Testis (tissue), 3 donors: ENCODE results near the gene TMPRSS11A. TPM values are rescaled to one million over a fixed set of nuclear protein-coding genes. Genes with fewer than 3 reads are reported as not detected.

Source experiments
- DNase-seq: peaks from one replicate; pipeline ENCODE4 v3.0.0-alpha.2; 2019
- H3K27ac ChIP-seq, 2 donors: fragments of 200-600 bp; sonication (generic); one replicate each; pipeline ENCODE4 v1.5.1; 2019
- H3K27me3 ChIP-seq: fragments of 200-600 bp; sonication (generic); one replicate; pipeline ENCODE4 v1.5.1; 2019
- H3K36me3 ChIP-seq: fragments of 200-600 bp; sonication (generic); one replicate; pipeline ENCODE4 v1.5.1; 2017; ENCODE audit warnings: low read depth; ENCODE audit errors: missing control alignments
- H3K4me1 ChIP-seq: fragments of 200-600 bp; sonication (generic); one replicate; pipeline ENCODE4 v1.5.1; 2019
- H3K4me3 ChIP-seq, 2 donors: fragments of 200-600 bp; sonication (generic); one replicate each; pipeline ENCODE4 v1.5.1; 2017 to 2019
- H3K9me3 ChIP-seq: fragments of 200-600 bp; sonication (generic); one replicate; pipeline ENCODE4 v1.5.1; 2017
- CTCF ChIP-seq, 3 experiments: fragments of 450-650 bp in 2 of 3; fragments of 200-600 bp in 1 of 3; sonication (generic) in 1 of 3; IDR thresholded peaks; one replicate each; pipeline ENCODE4 v1.5.1; 2016 to 2019; ENCODE audit warnings: antibody characterized with exemption in 3 of 3, mild to moderate bottlenecking in 2 of 3, moderate library complexity in 1 of 3
- POLR2A ChIP-seq: fragments of 450-650 bp; IDR thresholded peaks from one replicate; pipeline ENCODE4 v1.6.1; 2017; ENCODE audit warnings: antibody characterized with exemption, mild to moderate bottlenecking, moderate library complexity
- WGBS, 2 donors: methylation state at CpG; one replicate each; pipeline ENCODE4 v1.1.5; 2018; 5-methylcytosine and 5-hydroxymethylcytosine counted together
- intact Hi-C: fragments of 100-400 bp; cut with DNase I; formaldehyde crosslinking; loops from one replicate; pipeline ENCODE4 v1.15.1; 2023; ENCODE audit warnings: low total_unique reads
- polyA plus RNA-seq: library from polyadenylated mRNA; stranded (reverse); fragments of 350-450 nt; fragmentation: Illumina TruSeq; extraction: RNeasy Lipid Tissue Mini Kit (QIAGEN cat#74804); gene quantifications from one replicate; pipeline ENCODE4 v1.2.3, GENCODE V29; 2014; ENCODE audit warnings: low read depth, low replicate concordance; ENCODE audit not compliant: insufficient read depth
- total RNA-seq, 2 donors: library from RNA; depleted of rRNA; stranded (reverse); fragments of >200 nt; gene quantifications; one replicate each; pipeline ENCODE4 v1.2.3, GENCODE V29; 2016

The TMPRSS11A gene
- total and polyA plus RNA-seq, 3 donors from 2014 or later, result 0.06 to 0.70 TPM; not detected in 1

DNA sequence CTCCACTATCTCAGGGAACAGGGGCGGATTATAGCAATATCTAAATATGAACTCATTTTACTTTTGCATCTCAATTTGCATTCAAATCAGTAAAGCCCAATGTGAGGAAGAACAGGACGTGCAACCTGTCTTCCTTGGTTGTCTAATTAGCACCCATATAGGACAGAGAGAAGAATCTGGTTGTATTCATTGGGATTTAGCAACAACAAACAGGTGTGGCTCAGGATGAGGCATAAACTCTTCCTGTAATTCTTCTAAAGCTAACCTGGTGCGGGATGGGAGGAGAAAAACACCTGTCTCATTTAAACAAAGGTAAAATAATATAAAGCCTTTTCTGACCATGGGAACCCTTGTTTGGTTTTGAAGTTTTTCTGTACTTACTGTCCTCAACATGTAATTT lies 22.2 kb downstream of the TMPRSS11A start:
- no peaks in the 10 kb centered on the region for H3K9me3 ChIP-seq
- H3K27me3 ChIP-seq, result no peaks in the 10 kb centered on the region
- intact Hi-C loops, result no loop called here
- DNase-seq, result no peak
- no peak for TF ChIP-seq CTCF (IDR thresholded peaks at IDR 0.05)
- no peak overlapping the region for H3K4me3 ChIP-seq
- no peaks in the 10 kb centered on the region for H3K4me1 ChIP-seq
- no peaks in the 10 kb centered on the region for H3K36me3 ChIP-seq
- no peak overlapping the region for H3K27ac ChIP-seq
- WGBS, 2 donors, result 58 to 77% methylated on average over 3 of the region's 3 CpGs

DNA sequence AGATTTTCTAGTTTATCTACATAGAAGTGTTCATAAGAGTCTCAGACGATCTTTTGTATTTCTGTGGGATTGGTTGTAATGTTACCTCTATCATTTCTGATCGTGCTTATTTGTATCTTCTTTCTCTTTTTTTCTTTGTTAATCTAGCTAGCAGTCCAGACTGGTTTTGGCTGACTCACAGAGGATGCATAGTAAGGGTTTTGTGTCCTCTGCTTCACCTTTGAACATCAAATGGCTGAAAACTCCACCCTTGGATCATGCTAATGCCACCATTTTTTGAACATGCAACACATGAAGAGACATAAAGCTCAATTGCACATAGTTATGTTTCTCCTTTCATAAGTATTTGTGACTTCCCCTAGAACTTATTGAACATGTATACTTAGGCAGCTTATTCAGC lies 22.8 kb downstream of the TMPRSS11A start:
- H3K9me3 ChIP-seq, result no peaks in the 10 kb centered on the region
- DNase-seq, result no peak
- no peaks in the 10 kb centered on the region for H3K4me1 ChIP-seq
- H3K36me3 ChIP-seq, result no peaks in the 10 kb centered on the region
- H3K27ac ChIP-seq, result no peak overlapping the region
- H3K4me3 ChIP-seq, result no peak overlapping the region
- 64 to 83% methylated on average over 2 of the region's 2 CpGs for WGBS, 2 donors
- intact Hi-C loops, result no loop called here
- no peaks in the 10 kb centered on the region for H3K27me3 ChIP-seq
- no peak for TF ChIP-seq CTCF (IDR thresholded peaks at IDR 0.05)
- no peak for TF ChIP-seq POLR2A

- Histone ChIP-seq H3K27ac (no peak overlapping the region), H3K36me3 (no peaks in the 10 kb centered on the region), H3K9me3 (no peaks in the 10 kb centered on the region), H3K27me3 (no peaks in the 10 kb centered on the region), H3K4me3 (no peak overlapping the region), H3K4me1 (no peaks in the 10 kb centered on the region)
- WGBS, 2 donors, result 89 to 90% methylated on average over 3 of the region's 3 CpGs
- TF ChIP-seq CTCF (IDR thresholded peaks at IDR 0.05), result no peak
- no peak for TF ChIP-seq POLR2A
- intact Hi-C loops, result no loop called here
- DNase-seq, result no peak
Measured at GRCh38 chr4:67939195-67939594, 24.1 kb downstream of the TMPRSS11A start.

DNA sequence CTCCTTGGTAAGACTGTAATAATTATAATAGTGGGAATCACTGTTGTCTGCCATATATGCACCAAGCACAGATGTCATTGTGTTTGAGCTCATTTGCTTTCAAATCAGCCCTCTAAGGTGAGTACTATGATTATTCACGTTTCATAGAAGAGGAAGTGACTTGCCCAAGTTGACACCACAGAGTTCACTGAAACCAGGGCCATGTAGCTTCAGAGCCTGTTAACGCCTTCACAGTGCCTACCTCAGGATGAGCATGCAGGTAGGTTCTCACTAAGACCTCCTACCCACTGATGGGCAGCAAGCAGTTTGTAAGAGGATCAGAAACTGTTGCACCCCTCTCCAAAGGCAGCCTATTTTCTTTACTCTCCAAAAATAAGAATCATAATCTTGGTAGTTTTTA lies 27.4 kb downstream of the TMPRSS11A start:
- Histone ChIP-seq H3K9me3 (no peaks in the 10 kb centered on the region), H3K4me3 (no peak overlapping the region), H3K27ac (no peak overlapping the region), H3K27me3 (no peaks in the 10 kb centered on the region), H3K36me3 (no peaks in the 10 kb centered on the region), H3K4me1 (no peaks in the 10 kb centered on the region)
- TF ChIP-seq CTCF (IDR thresholded peaks at IDR 0.05) (no peak), POLR2A (no peak)
- no peak for DNase-seq
- intact Hi-C loops, result no loop called here
- 47 to 53% methylated on average over 2 of the region's 2 CpGs for WGBS, 2 donors

GRCh38 chr4:67934628-67935027 lies 28.7 kb downstream of the TMPRSS11A start:
- intact Hi-C loops, result no loop called here
- Histone ChIP-seq H3K9me3 (no peaks in the 10 kb centered on the region), H3K36me3 (no peaks in the 10 kb centered on the region), H3K4me3 (no peak overlapping the region), H3K27ac (no peak overlapping the region), H3K27me3 (no peaks in the 10 kb centered on the region), H3K4me1 (no peaks in the 10 kb centered on the region)
- no peak for DNase-seq
- WGBS, 2 donors, result 48 to 49% methylated on average over 2 of the region's 2 CpGs
- TF ChIP-seq CTCF (IDR thresholded peaks at IDR 0.05) (no peak), POLR2A (no peak)
